ENCODE measurements around the gene CPA5. TPM values are rescaled to one million over a fixed set of nuclear protein-coding genes. Genes with fewer than 3 reads are reported as not detected.

Gene CPA5
- total RNA-seq, 4 donors from 2014 or later: not detected

DNA sequence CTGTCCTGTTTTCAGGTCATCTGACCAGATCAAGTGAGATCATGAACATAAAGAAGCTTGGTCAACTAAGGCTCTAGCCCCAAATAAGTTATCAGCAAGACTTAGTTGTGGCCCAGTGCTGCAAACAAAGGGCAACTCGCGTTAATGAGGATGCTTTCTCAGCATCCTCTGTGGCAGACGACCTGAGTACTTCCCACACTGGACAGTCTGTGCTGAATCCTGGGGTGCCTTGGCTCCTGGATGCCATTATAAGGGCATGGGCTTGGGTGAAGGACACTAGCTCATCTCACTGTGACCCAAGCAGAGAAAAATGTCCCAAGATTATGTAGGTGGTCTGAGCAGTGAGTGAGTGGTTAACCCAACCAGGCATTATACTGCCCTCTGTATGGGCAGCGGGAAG lies 13.9 kb downstream of the CPA5 start:
- TF ChIP-seq, protein P1, sequence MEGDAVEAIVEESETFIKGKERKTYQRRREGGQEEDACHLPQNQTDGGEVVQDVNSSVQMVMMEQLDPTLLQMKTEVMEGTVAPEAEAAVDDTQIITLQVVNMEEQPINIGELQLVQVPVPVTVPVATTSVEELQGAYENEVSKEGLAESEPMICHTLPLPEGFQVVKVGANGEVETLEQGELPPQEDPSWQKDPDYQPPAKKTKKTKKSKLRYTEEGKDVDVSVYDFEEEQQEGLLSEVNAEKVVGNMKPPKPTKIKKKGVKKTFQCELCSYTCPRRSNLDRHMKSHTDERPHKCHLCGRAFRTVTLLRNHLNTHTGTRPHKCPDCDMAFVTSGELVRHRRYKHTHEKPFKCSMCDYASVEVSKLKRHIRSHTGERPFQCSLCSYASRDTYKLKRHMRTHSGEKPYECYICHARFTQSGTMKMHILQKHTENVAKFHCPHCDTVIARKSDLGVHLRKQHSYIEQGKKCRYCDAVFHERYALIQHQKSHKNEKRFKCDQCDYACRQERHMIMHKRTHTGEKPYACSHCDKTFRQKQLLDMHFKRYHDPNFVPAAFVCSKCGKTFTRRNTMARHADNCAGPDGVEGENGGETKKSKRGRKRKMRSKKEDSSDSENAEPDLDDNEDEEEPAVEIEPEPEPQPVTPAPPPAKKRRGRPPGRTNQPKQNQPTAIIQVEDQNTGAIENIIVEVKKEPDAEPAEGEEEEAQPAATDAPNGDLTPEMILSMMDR (IDR thresholded peaks at IDR 0.05): no peak
- TF ChIP-seq POLR2A (IDR thresholded peaks at IDR 0.05): no peak
- H3K9me3 ChIP-seq: no peaks in the 10 kb centered on the region
- H3K36me3 ChIP-seq: no peaks in the 10 kb centered on the region
- H3K4me1 ChIP-seq: peaks cover 7 to 13% of the 10 kb centered on the region in 2 donors
- no peaks in the 10 kb centered on the region for H3K27me3 ChIP-seq
- H3K27ac ChIP-seq: peak overlapping the region in 1 of 2 donors; percentile 90
- intact Hi-C loops (cut with DNase I; ENCODE audit: low total_unique reads): no loop called here
- DNase-seq: no peak
- H3K4me3 ChIP-seq: no peak overlapping the region

DNA sequence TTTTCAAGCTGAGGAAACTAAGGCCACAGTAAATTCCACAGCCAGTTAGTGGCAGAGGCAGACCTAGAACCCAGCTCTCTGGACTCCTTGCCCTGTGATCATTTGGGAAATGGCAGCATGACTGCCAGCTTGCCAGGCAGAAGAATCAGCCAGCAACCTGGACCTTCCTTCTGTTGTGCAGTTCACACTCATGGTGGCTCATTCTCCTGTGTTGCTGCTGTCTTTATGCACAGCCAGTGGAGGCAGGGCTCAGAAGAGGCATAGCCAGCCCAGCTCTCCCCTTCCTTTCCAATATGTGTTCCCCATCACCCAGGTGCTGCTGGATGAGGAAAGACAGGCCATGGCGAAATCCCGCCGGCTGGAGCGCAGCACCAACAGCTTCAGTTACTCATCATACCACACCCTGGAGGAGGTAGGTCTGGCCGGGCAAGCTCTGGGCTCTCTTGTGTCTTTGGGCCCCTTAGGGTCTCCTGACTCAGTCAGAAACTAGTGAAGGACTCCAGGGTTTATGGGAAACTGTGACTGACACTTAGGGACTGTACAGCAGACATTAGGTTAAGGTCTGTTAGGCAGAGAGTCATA lies 14.8 kb downstream of the CPA5 start:
- intact Hi-C loops (cut with DNase I; ENCODE audit: low total_unique reads): no loop called here

DNA sequence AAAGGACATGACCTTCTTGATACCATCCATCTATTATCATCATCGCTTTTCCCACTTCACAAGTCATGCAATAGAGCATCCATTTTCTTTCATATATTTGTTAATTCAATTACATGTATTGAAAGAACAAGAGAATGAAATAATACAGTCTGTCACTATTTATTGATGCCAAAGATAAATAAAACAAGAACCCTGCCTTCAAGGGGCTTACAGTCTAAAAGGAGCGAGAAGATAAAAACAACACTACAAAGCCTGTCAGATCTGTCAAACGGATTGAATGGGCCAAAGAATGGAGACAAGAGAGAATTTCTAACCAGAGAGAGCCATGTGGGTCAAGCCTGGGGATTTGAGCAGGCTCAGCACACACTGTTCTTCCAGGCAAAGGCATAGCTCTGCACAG lies 15.9 kb downstream of the CPA5 start:
- DNase-seq: no peak
- TF ChIP-seq POLR2A (IDR thresholded peaks at IDR 0.05): no peak
- TF ChIP-seq, protein P1 (IDR thresholded peaks at IDR 0.05): no peak
- no peak overlapping the region for H3K4me3 ChIP-seq
- no peaks in the 10 kb centered on the region for H3K27me3 ChIP-seq
- intact Hi-C loops (cut with DNase I; ENCODE audit: low total_unique reads): no loop called here
- H3K36me3 ChIP-seq: no peaks in the 10 kb centered on the region
- H3K27ac ChIP-seq: no peak overlapping the region
- H3K9me3 ChIP-seq: no peaks in the 10 kb centered on the region
- H3K4me1 ChIP-seq: peaks cover 7 to 12% of the 10 kb centered on the region in 2 donors

More for the DNA sequence above, 14.8 kb downstream of the CPA5 start:
- no peaks in the 10 kb centered on the region for H3K36me3 ChIP-seq
- no peak overlapping the region for H3K27ac ChIP-seq
- TF ChIP-seq, protein P1 (IDR thresholded peaks at IDR 0.05): no peak
- TF ChIP-seq POLR2A (IDR thresholded peaks at IDR 0.05): no peak
- H3K4me3 ChIP-seq: no peak overlapping the region
- H3K4me1 ChIP-seq: peaks cover 7 to 13% of the 10 kb centered on the region in 2 donors
- H3K9me3 ChIP-seq: no peaks in the 10 kb centered on the region
- no peak for DNase-seq
- no peaks in the 10 kb centered on the region for H3K27me3 ChIP-seq

DNA sequence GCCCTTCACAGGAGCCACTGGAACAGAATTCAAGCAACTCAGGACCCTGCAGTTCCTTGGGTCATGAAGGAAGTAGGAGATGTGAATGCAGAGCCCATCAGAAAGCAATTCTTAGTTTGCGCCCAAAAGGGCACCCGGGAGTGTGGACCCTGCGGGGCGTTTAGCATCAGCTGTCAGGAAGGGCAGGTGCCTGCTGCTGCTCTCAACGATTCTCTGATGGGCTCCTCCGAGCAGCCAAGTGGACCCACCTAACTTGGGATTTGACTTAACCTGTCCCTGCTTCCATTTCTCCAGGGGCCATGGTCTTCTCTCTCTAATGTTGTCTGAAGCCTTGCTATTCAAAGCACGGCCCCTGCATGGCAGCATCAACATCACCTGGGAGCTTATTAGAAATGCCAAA lies 17.1 kb downstream of the CPA5 start:
- no peak for DNase-seq
- Histone ChIP-seq H3K36me3 (no peaks in the 10 kb centered on the region), H3K27ac (no peak overlapping the region), H3K4me1 (peaks cover 3 to 4% of the 10 kb centered on the region in 2 donors), H3K4me3 (no peak overlapping the region), H3K9me3 (no peaks in the 10 kb centered on the region), H3K27me3 (no peaks in the 10 kb centered on the region)
- intact Hi-C loops (cut with DNase I; ENCODE audit: low total_unique reads): no loop called here
- no peak for TF ChIP-seq POLR2A (IDR thresholded peaks at IDR 0.05)
- TF ChIP-seq, protein P1 (IDR thresholded peaks at IDR 0.05): no peak

DNA sequence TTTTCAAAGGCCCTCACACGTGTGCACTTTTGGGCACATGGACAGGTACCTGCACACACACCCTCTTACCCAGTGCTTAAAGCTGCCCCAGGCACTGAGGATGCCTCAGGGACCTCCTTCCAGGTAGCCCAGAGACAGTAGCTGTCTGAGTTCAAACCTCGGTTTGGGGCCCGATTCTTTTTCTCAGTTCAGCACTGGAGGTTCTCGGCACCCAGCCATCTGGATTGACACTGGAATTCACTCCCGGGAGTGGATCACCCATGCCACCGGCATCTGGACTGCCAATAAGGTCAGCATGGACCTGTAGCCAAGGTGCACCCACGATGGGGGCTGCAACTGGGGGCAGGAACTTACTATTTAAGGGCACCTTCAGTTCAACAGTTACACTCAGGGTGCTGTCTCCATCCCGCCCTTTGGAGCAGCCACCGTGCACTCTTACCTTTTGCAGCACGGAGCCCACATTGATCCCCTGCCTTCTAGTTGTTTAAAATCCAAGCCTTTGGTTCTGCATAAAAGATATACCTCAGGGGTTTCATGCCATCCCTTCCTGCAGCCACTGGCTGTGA lies 17.7 kb downstream of the CPA5 start:
- no peak for DNase-seq
- no peak overlapping the region for H3K27ac ChIP-seq
- intact Hi-C loops (cut with DNase I; ENCODE audit: low total_unique reads): no loop called here
- H3K4me1 ChIP-seq: no peaks in the 10 kb centered on the region
- no peak for TF ChIP-seq POLR2A (IDR thresholded peaks at IDR 0.05)
- TF ChIP-seq, protein P1 (IDR thresholded peaks at IDR 0.05): no peak
- no peak overlapping the region for H3K4me3 ChIP-seq
- no peaks in the 10 kb centered on the region for H3K36me3 ChIP-seq
- H3K27me3 ChIP-seq: no peaks in the 10 kb centered on the region
- no peaks in the 10 kb centered on the region for H3K9me3 ChIP-seq

Measured in uterus (tissue), 4 donors.